ENCODE data around the gene THOC5.
A peak's percentile ranks its signal among the peaks of the same experiment; 100 is the strongest.
"Not testable (repeated sequence)": the region's sequence is repeated elsewhere in the genome, so short reads cannot be mapped to it uniquely, and the experiment has no call there.

Gene THOC5

GRCh38 chr22:29553351-29554224 is at the start of gene THOC5:
TSS of gene THOC5 (minus strand) at chr22:29553757. CDS start at chr22:29549147, 4,610 bp downstream.
- DNase-seq = peak; percentile 98

- no peak for DNase-seq
These were observed 45.1 kb upstream of the THOC5 start for GRCh38 chr22:29598684-29599020.

GRCh38 chr22:29597871-29598683 is 44.5 kb upstream of the THOC5 start:
- not testable (repeated sequence) for DNase-seq

- no peak for DNase-seq
These were observed 42.9 kb upstream of the THOC5 start for GRCh38 chr22:29596408-29596807.

GRCh38 chr22:29594447-29594846 is 40.9 kb upstream of the THOC5 start:
- DNase-seq = not testable (repeated sequence)

GRCh38 chr22:29593923-29594322 is 40.4 kb upstream of the THOC5 start:
- DNase-seq = no peak

- no peak for DNase-seq
These were observed 34.6 kb upstream of the THOC5 start for GRCh38 chr22:29587938-29588699.

GRCh38 chr22:29586193-29586705 is 32.7 kb upstream of the THOC5 start:
- DNase-seq = not testable (repeated sequence)

GRCh38 chr22:29584975-29585374 is 31.4 kb upstream of the THOC5 start:
- DNase-seq = no peak

GRCh38 chr22:29581799-29582198 is 28.2 kb upstream of the THOC5 start:
- DNase-seq = no peak

- peak; percentile 33 for DNase-seq
These were observed 26.7 kb upstream of the THOC5 start for GRCh38 chr22:29580200-29580810.

GRCh38 chr22:29578462-29579200 is 25.1 kb upstream of the THOC5 start:
- DNase-seq = no peak

GRCh38 chr22:29574762-29575450 is 21.3 kb upstream of the THOC5 start:
- no peak for DNase-seq

- no peak for DNase-seq
These were observed 17.5 kb upstream of the THOC5 start for GRCh38 chr22:29570912-29571549.

GRCh38 chr22:29570456-29570855 is 16.9 kb upstream of the THOC5 start:
- no peak for DNase-seq

GRCh38 chr22:29569011-29569678 is 15.6 kb upstream of the THOC5 start:
- DNase-seq = peak; percentile 4

- no peak for DNase-seq
These were observed 13.8 kb upstream of the THOC5 start for GRCh38 chr22:29567338-29567737.

GRCh38 chr22:29566513-29566912 is 13.0 kb upstream of the THOC5 start:
- DNase-seq = not testable (repeated sequence)

- DNase-seq = no peak
These were observed 10.3 kb upstream of the THOC5 start for GRCh38 chr22:29563652-29564460.

Data from OCI-M1 (cell line).